GM21390 (cell line): Measurements from ENCODE around the gene NTN1.

Source experiments
- ATAC-seq: cut with Tn5 transposase; IDR thresholded peaks from one replicate; pipeline ENCODE4 v1.9.1; 2021; ENCODE audit not compliant: unreplicated experiment

The NTN1 gene

DNA sequence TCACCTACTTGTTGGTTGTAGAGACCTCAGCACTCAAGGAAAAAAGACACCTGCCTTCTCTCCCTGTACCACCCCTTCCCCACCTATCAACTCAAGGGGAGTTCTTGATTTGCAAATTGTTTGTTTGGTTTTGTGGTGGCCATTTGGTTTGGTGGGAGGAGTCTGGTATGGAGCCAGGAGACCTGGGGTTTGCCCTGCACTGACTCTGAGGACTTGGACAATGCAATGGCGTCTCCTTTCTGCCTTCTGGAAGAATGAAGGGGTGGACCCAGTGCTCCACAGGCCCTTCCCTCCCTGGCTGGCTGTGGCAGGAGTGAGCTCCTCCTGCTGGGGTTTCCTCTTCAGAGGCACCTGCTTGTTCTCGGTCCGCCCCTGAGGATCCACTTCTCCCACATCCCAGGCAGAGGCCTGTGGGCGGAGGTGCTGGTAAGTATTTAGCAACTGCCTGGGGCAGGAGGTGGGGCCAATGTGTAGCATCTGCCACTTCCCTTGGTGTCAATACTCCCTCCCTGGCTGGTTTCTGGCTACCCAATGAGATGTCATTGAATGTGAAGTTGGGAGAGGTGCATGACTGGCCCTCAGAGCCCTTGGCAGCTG lies 164.5 kb downstream of the NTN1 start:
- no peak for ATAC-seq

GRCh38 chr17:9187828-9188227 lies 166.5 kb downstream of the NTN1 start:
- no peak for ATAC-seq

- ATAC-seq = no peak
Observed at GRCh38 chr17:9188367-9188766, 167.1 kb downstream of the NTN1 start.

GRCh38 chr17:9189870-9190269 lies 168.6 kb downstream of the NTN1 start:
- no peak for ATAC-seq

GRCh38 chr17:9192010-9192409 lies 170.7 kb downstream of the NTN1 start:
- ATAC-seq = no peak

DNA sequence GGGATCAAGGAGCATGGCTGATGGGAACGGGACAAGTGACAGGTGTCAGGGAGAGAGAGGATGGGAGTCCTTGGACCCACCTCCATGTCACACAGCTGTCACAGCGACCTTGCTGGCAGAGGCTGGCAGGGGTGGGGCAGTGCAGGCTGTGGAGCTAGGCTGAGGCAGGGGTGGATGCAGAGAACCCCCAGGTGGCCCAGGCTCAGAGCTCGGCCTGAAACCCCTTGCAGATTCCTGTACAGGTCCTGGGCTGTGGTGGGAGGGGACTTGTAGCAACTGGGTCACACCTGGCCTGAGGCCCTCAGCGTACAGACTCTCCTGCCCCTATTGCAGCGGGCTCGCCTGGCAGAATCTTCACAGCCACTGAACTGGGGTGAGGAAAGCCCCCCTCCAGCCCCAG lies 174.1 kb downstream of the NTN1 start:
- no peak for ATAC-seq

GRCh38 chr17:9195961-9196670 lies 174.8 kb downstream of the NTN1 start:
- no peak for ATAC-seq

DNA sequence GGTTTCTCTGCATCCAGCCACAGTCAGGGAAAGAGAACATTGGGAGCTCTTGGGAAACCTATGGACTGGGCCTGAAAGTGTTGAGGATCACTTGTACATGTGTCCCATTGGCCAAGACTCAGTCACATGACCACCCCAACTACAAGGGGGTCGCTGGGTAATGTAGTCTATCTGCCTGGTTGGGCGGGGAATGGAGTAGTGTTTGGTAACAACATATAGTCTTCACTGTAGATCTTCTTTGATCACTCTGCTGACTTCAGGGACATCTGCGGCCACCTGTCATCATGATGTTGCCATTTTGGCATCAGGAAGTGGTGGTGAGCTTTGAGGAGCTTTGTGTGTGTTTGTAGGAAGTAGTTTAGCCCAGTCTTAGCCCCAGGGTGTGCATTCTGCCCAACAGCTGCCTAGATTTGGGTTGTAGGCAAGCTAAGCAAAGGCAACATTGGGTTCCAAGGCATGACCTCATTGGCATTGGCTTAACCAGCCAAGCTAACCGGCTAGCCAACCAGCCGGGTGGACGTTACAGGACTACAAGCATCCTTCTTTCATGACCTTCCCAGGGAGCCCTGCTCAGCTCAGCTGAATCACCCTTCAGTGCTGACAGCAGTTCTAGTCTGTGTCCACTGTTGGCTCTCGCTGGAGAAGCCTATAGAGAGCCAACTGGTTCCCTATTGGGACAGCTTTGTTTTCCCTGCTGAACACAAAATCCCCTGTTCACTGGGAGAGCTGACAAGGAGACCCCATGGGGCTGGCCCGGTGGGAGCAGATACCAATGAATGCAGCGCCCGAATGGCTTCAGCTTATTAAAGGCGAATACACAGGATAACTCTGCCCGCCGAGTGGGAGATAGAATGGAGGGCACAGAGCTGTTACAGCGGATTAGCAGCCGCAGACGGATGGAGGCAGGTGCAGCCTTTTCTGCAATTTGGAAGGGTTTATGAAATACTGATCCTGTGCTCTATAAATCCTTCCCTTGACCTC lies 178.6 kb downstream of the NTN1 start:
- ATAC-seq = no peak

GRCh38 chr17:9200699-9201359 lies 179.5 kb downstream of the NTN1 start:
- ATAC-seq = peak; percentile 65

DNA sequence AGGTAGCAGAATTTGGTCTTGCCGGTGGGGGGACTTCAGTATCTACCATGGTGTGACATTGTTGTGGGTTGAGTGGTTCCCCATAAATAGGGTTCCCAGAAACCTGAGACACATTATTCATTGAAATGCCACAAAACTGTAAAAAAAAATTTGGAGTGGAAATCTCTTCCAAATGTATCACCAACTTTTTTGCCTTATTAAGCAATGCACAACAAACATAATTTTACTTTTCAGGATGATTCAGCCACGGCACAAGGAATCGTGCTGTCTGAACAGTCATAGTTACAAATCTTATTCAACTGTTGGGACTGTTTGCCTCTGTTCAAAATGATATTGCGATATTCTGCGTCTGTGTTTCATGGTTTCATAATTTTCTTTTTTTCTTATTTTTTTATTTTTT lies 181.2 kb downstream of the NTN1 start:
- ATAC-seq = no peak

- no peak for ATAC-seq
Observed at GRCh38 chr17:9203771-9204425, 182.6 kb downstream of the NTN1 start.

DNA sequence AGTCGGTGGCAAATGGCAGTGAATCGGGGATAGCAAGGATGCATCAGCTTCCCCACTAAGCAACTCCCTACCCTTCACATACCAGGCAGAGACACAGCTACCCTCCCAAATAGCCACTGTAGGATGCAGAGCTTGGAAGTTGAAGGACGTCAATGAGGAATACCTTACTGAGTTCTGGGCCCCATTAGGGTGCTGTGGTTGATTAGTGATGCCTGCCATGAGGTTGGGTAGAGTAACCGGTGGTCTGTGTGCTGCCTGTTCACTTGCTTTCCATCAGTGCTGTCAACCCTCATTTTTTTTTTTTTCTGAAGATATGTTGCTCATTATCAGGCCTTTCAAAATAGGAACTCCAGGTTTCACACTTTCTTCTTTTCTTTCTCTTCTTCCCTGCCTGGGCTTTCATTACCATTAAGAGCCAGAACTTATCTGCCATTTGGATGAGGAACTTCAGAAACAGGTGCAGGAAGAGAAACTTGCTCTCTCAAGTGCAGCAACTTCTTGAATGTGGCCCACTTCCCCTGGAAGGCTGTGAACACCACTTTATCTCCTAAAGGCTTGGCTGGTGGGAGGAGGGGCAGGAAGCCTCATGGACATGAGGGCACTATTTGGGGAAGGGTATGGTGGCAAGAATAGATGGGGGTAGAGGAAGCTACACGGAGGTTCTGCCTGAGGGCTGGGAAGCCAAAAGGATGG lies 183.5 kb downstream of the NTN1 start:
- ATAC-seq = no peak

- ATAC-seq = no peak
Observed at GRCh38 chr17:9205520-9206409, 184.5 kb downstream of the NTN1 start.

- no peak for ATAC-seq
Observed at GRCh38 chr17:9206410-9206703, 185.0 kb downstream of the NTN1 start.

DNA sequence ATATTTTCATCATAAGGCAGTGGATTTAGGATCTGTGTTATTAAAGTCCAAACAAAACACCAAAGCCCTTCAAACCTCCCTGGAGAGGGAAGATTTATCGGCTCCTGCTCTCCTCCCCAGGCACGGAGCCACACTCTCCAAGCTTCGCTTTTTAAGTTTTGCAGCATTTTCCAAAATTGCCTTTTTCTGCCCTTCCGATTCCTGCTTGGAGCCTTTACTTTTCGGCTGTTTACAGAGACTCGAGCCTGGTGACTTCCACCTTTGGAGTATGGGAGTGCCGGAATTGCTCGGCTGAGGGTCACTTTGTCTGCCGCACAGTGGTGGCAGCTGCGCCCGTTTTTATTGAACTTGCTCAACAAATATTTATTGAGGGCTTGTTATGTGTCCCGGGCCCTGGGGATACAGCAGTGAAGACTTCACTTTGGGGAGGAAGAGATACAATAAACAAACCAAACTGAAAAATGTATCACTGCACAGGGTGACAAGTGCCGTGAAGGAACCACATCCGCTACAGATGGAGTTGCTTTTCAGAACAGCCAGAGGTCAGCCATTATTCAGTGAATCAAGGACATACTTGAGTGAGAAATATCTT lies 185.5 kb downstream of the NTN1 start:
- ATAC-seq = no peak

GRCh38 chr17:9208381-9209105 lies 187.2 kb downstream of the NTN1 start:
- ATAC-seq = no peak

GRCh38 chr17:9209347-9209746 lies 188.0 kb downstream of the NTN1 start:
- no peak for ATAC-seq

- ATAC-seq = no peak
Observed at GRCh38 chr17:9209781-9210370, 188.6 kb downstream of the NTN1 start.
